Upper lobe of left lung (tissue), 6 donors: ENCODE results near the gene CTSL. TPM values are rescaled to one million over a fixed set of nuclear protein-coding genes. Genes with fewer than 3 reads are reported as not detected.

ENCODE experiments used
- ATAC-seq, 2 donors: fragments of 200-7000 bp; cut with Tn5 transposase; one replicate each; pipeline ENCODE4 v1.9.1; 2022; ENCODE audit warnings: mild to moderate bottlenecking in 2 of 2, moderate library complexity in 2 of 2; ENCODE audit not compliant: low FRiP score in 2 of 2
- DNase-seq, 2 donors: peaks; one replicate each; pipeline ENCODE4 v3.0.0-alpha.2; 2019 to 2020
- H3K27ac ChIP-seq, 4 donors: fragments of 200-600 bp; sonication (generic); one replicate each; pipeline ENCODE4 v1.5.1; 2016 to 2019
- H3K27me3 ChIP-seq, 4 donors: fragments of 200-600 bp; sonication (generic); one replicate each; pipeline ENCODE4 v1.5.1; 2017 to 2019
- H3K36me3 ChIP-seq, 4 donors: fragments of 200-600 bp; sonication (generic); one replicate each; pipeline ENCODE4 v1.5.1; 2016 to 2019
- H3K4me1 ChIP-seq, 4 donors: fragments of 200-600 bp; sonication (generic); one replicate each; pipeline ENCODE4 v1.5.1; 2018 to 2019
- H3K4me3 ChIP-seq, 4 donors: fragments of 200-600 bp; sonication (generic); one replicate each; pipeline ENCODE4 v1.5.1; 2017 to 2019; ENCODE audit warnings: mild to moderate bottlenecking in 2 of 4, moderate library complexity in 1 of 4
- H3K9me3 ChIP-seq, 4 donors: fragments of 200-600 bp; sonication (generic); one replicate each; pipeline ENCODE4 v1.5.1; 2018 to 2019
- EP300 ChIP-seq, 4 donors: sonication (generic); formaldehyde crosslinking; IDR thresholded peaks; one replicate each; pipeline ENCODE4 v1.5.1; 2017; ENCODE audit warnings: antibody characterized with exemption in 4 of 4, control low read depth in 2 of 4
- POLR2A ChIP-seq, 4 donors: fragments of 450-650 bp; IDR thresholded peaks; one replicate each; pipeline ENCODE4 v1.5.1; 2016 to 2017; ENCODE audit warnings: antibody characterized with exemption in 4 of 4, mild to moderate bottlenecking in 2 of 4
- POLR2AphosphoS5 ChIP-seq, 2 donors: sonication (generic); formaldehyde crosslinking; IDR thresholded peaks; one replicate each; pipeline ENCODE4 v1.5.1; 2017; ENCODE audit warnings: antibody characterized with exemption in 2 of 2
- WGBS, 2 donors: methylation state at CpG; one replicate each; pipeline ENCODE4 v1.1.5; 2017 to 2018; 5-methylcytosine and 5-hydroxymethylcytosine counted together
- total RNA-seq, 6 donors: library from RNA; depleted of rRNA in 4 of 6; stranded (reverse); fragments of >200 nt in 4 of 6; gene quantifications; one replicate each; pipeline versions ENCODE4 v1.1.0 to v1.2.1, GENCODE V29; 2016 to 2021
- TF ChIP-seq, protein P1 (sequence below), 6 experiments: fragments of 450-650 bp in 4 of 6; fragments of 200-600 bp in 2 of 6; sonication (generic) in 2 of 6; IDR thresholded peaks; one replicate each; pipeline ENCODE4 v1.5.1; 2016 to 2019; ENCODE audit warnings: antibody characterized with exemption in 6 of 6
- donor health status: DM: no; HTN: no; CAD: no; lungs with moderate emphysema.
- donor health status: DM: no; HTN: yes; CAD: no; lungs with severe emphysema.

The CTSL gene
- total RNA-seq, 6 donors from 2014 or later: 71.4 to 198 (median 144) TPM

DNA sequence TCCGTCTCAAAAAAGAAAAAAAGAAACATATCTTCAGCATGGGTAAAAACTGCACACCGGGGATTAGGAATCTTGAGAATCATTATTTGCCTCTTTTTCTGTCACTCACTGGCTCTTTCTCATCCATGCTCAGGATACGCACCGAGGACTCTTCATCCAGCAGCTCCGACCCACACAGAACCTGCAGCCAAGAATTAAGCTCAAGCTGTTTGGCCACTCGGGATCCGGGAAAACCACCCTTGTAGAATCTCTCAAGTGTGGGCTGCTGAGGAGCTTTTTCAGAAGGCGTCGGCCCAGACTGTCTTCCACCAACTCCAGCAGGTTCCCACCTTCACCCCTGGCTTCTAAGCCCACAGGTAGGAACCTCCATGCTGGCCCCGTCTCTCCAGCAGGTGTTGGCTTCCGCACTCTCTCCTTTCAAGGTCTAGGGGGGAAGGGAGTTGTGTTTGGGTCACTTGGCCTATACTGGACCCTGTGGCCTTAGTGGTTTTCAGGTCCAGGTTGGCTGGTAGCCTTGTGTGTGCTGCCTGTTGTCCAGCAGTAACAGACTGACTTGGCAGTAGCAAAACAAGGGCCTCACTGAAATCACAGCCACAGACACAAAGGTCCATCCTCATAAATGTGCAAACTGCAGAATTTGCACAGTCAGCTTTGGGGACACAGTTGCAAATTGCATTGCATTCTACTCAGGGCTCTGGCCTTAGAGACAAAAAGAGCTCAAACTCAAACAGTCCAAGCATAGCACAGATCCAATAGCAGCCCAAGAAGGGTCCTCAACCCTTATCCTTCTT, 44.5 kb upstream of the CTSL start:
- no peaks in the 10 kb centered on the region for H3K27me3 ChIP-seq
- no peak overlapping the region for H3K27ac ChIP-seq
- H3K9me3 ChIP-seq: no peaks in the 10 kb centered on the region
- H3K4me3 ChIP-seq: no peak overlapping the region
- H3K4me1 ChIP-seq: peaks cover 10 to 14% (median 12%) of the 10 kb centered on the region in 4 donors
- WGBS, 2 donors: 81 to 84% methylated on average over 11 of the region's 11 CpGs
- DNase-seq: no peak
- no peak for ATAC-seq
- H3K36me3 ChIP-seq: peaks cover 10 to 20% (median 15%) of the 10 kb centered on the region in 4 donors
- TF ChIP-seq POLR2A (IDR thresholded peaks at IDR 0.05) (no peak), EP300 (IDR thresholded peaks at IDR 0.05) (no peak)

DNA sequence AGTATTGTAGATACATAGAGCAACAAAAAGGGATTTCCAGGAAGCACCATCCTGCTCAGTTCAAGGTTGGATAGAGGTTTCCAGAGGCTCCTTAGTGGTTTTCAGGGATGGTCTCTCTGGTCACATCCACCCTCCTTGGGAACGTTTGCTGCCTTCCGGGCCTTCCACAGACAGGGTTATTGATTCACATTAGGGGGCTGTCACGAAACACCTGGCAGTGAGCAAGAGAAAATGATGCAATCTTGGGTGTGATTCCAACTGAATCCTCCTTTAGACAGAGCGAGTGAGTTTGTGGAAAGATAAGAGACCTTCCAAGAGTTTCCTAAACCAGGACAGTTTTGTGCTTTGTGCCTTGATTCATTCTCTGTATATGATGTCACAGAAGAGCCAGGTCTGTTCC, 43.8 kb upstream of the CTSL start:
- ATAC-seq: no peak
- WGBS, 2 donors: 75 to 79% methylated on average over 4 of the region's 4 CpGs
- peaks cover 11 to 26% (median 18%) of the 10 kb centered on the region in 4 donors for H3K36me3 ChIP-seq
- no peaks in the 10 kb centered on the region for H3K9me3 ChIP-seq
- TF ChIP-seq POLR2A (IDR thresholded peaks at IDR 0.05) (no peak), EP300 (IDR thresholded peaks at IDR 0.05) (no peak)
- TF ChIP-seq, protein P1, sequence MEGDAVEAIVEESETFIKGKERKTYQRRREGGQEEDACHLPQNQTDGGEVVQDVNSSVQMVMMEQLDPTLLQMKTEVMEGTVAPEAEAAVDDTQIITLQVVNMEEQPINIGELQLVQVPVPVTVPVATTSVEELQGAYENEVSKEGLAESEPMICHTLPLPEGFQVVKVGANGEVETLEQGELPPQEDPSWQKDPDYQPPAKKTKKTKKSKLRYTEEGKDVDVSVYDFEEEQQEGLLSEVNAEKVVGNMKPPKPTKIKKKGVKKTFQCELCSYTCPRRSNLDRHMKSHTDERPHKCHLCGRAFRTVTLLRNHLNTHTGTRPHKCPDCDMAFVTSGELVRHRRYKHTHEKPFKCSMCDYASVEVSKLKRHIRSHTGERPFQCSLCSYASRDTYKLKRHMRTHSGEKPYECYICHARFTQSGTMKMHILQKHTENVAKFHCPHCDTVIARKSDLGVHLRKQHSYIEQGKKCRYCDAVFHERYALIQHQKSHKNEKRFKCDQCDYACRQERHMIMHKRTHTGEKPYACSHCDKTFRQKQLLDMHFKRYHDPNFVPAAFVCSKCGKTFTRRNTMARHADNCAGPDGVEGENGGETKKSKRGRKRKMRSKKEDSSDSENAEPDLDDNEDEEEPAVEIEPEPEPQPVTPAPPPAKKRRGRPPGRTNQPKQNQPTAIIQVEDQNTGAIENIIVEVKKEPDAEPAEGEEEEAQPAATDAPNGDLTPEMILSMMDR (IDR thresholded peaks at IDR 0.05): no peak
- no peaks in the 10 kb centered on the region for H3K27me3 ChIP-seq
- H3K4me1 ChIP-seq: peaks cover 10 to 14% (median 12%) of the 10 kb centered on the region in 4 donors
- no peak overlapping the region for H3K4me3 ChIP-seq
- no peak overlapping the region for H3K27ac ChIP-seq
- no peak for DNase-seq

DNA sequence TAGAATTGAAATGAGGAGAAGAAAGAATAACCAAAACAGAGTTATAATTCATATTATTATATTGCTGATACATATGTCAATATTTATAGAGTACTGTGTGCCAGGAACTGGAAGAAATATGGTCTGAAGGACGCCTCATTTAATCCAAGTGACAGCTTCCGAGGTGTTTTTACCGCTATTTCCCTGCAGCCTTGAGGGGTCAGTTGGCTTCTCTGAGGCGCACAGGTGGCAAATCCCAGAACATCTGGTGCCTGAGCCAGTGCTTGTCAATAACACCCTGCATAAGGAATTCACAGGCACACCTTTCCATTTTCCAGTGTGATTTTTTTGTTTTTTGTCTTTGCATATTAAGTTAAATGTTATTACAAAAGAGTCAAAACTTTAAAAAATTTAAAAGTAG, 43.3 kb upstream of the CTSL start:
- H3K27ac ChIP-seq: no peak overlapping the region
- H3K4me3 ChIP-seq: no peak overlapping the region
- TF ChIP-seq, protein P1 (IDR thresholded peaks at IDR 0.05): no peak
- TF ChIP-seq POLR2A (IDR thresholded peaks at IDR 0.05) (no peak), EP300 (IDR thresholded peaks at IDR 0.05) (no peak), POLR2AphosphoS5 (IDR thresholded peaks at IDR 0.05) (no peak)
- ATAC-seq (no peak), DNase-seq (no peak)
- H3K27me3 ChIP-seq: no peaks in the 10 kb centered on the region
- WGBS, 2 donors: 86 to 92% methylated on average over 4 of the region's 4 CpGs
- H3K36me3 ChIP-seq: peaks cover 11 to 28% (median 19%) of the 10 kb centered on the region in 4 donors
- H3K9me3 ChIP-seq: no peaks in the 10 kb centered on the region
- H3K4me1 ChIP-seq: peaks cover 10 to 14% (median 12%) of the 10 kb centered on the region in 4 donors

DNA sequence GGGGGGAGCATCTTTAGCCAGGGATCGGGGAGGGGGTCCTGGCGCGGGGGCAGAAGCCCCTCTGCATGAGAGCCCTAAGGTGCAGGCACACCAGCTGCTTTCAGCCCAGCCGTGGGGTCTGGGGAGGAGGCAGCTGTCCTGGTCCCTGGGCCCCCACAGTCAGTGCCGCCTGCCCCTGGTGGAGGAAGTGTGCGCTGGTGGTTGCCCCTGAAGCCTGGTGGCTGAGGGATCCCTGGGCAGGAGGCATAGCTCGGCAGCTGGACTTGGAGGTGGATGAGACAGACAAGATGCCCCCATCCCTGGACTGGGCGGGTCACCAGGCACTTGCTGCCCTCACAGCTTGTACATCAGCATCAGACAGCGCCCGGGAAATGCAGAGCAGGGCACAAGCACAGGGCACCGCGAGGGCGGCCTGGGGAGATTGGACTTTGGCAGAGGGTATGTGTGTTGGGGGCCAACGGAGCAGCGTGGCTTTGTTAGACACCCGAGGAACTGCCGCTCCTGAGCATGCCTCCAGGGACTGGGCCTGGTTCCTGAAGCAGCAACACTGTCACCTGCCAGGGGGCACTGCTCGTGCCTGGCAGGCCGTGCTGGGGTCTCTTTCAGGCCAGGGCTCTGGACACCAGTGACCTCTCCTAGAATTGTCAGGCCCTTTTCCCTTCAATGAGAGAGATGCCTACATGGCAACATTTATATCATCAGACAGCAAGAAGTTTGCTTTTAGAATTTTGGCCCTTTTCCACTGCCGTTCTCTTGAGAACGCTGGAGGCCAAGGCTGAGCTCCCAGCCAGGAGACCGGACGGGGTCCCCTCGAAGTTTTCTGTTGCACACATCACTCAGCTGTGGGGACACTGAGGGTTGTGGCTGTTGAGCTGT, 41.9 kb upstream of the CTSL start:
- no peak for TF ChIP-seq EP300 (IDR thresholded peaks at IDR 0.05)
- TF ChIP-seq, protein P1 (IDR thresholded peaks at IDR 0.05): peak in 1 of 6 experiments; percentile 5
- peaks cover 10 to 14% (median 12%) of the 10 kb centered on the region in 4 donors for H3K4me1 ChIP-seq
- peak overlapping the region in 2 of 4 donors; percentile 9 to 33 for H3K27ac ChIP-seq
- H3K27me3 ChIP-seq: no peaks in the 10 kb centered on the region
- peaks cover 11 to 28% (median 19%) of the 10 kb centered on the region in 4 donors for H3K36me3 ChIP-seq
- 76 to 78% methylated on average over 17 to 23 of the region's 24 CpGs for WGBS, 2 donors
- H3K9me3 ChIP-seq: no peaks in the 10 kb centered on the region
- ATAC-seq (peak in 1 of 2 donors; percentile 31), DNase-seq (peak in 1 of 2 donors; percentile 65)
- H3K4me3 ChIP-seq: no peak overlapping the region

DNA sequence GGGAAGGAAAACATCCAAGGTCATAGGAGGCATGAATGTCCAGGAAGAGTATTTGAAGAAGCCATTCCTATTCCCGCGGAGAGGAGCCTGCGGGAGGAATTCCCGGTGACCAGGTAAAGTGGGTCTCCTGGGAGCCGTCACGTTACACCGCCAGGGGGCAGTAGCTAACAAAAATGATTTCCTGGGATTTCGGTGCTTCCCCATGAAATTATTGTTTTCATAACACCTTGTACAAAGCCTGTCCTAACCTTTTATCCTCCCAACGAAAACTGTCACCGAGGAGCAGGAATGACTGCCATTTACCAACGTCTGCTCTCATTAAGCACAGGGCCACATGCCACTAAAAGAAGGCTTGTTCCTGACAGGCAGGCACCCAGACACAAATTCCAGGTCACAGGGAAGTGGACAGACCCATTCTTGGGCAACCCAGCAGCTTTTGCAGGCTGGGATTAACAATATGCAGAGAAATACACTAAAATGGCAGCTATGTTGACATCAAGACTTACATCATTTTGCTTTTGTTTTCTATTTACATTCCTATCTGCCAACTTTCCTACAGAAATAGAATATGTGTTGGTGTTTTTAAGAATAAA, 41.2 kb upstream of the CTSL start:
- H3K4me3 ChIP-seq: no peak overlapping the region
- DNase-seq (peak in 1 of 2 donors; percentile 56), ATAC-seq (no peak)
- TF ChIP-seq POLR2AphosphoS5 (IDR thresholded peaks at IDR 0.05) (no peak), POLR2A (IDR thresholded peaks at IDR 0.05) (no peak), EP300 (IDR thresholded peaks at IDR 0.05) (no peak)
- TF ChIP-seq, protein P1 (IDR thresholded peaks at IDR 0.05): peak; percentile 33 to 68 (median 58)
- H3K9me3 ChIP-seq: no peaks in the 10 kb centered on the region
- H3K27ac ChIP-seq: peak overlapping the region in 2 of 4 donors; percentile 30 to 64
- 39 to 43% methylated on average over 11 of the region's 11 CpGs for WGBS, 2 donors
- peaks cover 11 to 32% (median 19%) of the 10 kb centered on the region in 4 donors for H3K36me3 ChIP-seq
- H3K4me1 ChIP-seq: peaks cover 10 to 14% (median 12%) of the 10 kb centered on the region in 4 donors
- H3K27me3 ChIP-seq: no peaks in the 10 kb centered on the region
